ENCODE measurements around the gene GATAD2A. TPM values are rescaled to one million over a fixed set of nuclear protein-coding genes. Genes with fewer than 3 reads are reported as not detected.

Gene GATAD2A
- total RNA-seq, 1 donor from 2014 or later = 163 TPM

DNA sequence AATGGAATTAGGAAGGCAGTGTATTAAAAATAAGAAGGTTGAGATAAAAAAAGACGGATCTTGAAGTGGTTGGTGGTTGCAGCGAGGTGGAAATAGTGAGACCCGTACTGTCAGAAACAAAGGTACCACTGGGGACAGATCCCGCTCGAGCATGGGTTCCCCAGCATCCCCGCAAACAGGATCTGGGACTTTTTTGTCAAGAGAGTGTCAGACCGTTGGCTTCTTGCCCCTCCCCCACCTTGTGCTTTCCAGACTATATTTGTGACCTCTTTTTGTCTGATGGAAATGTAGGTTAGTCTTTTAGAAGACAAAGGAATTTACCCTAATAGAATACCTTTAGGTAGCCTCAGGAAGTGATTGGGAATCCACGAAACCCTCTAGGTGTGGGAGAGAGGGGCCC is 4.2 kb downstream of the GATAD2A start:
- Mint-ChIP-seq H3K9me3 (ENCODE audit: unreplicated experiment) (no peaks in the 10 kb centered on the region), H3K27ac (ENCODE audit: unreplicated experiment) (no peak overlapping the region), H3K27me3 (ENCODE audit: low read depth, unreplicated experiment) (no peaks in the 10 kb centered on the region), H3K36me3 (ENCODE audit: low read depth, unreplicated experiment) (peaks cover 4% of the 10 kb centered on the region), H3K4me1 (ENCODE audit: low read depth, unreplicated experiment) (peaks cover 44% of the 10 kb centered on the region), H3K4me3 (ENCODE audit: unreplicated experiment) (no peak overlapping the region)
- H2AFZ ChIP-seq (ENCODE audit: low read depth, low read length) = no peak overlapping the region
- no peak overlapping the region for H3K4me3 ChIP-seq (ENCODE audit: insufficient read depth, low read depth, low read length)
- no peak overlapping the region for H3K4me2 ChIP-seq (ENCODE audit: low read length)
- H3K79me2 ChIP-seq (ENCODE audit: insufficient read depth, low read length) = peaks cover 86% of the 10 kb centered on the region
- no peaks in the 10 kb centered on the region for H3K36me3 ChIP-seq (ENCODE audit: insufficient read depth, low read length)
- DNase-seq (ENCODE audit: low read depth) (no peak), FAIRE-seq (no peak)
- no peak overlapping the region for H3K27ac ChIP-seq (ENCODE audit: low read depth, low read length)
- peaks cover 79% of the 10 kb centered on the region for H4K20me1 ChIP-seq (ENCODE audit: insufficient read depth, low read length)
- H3K9ac ChIP-seq (ENCODE audit: low read length) = peak overlapping the region; percentile 10
- H3K27me3 ChIP-seq (ENCODE audit: insufficient read depth, low read length) = no peaks in the 10 kb centered on the region
- no peaks in the 10 kb centered on the region for H3K9me3 ChIP-seq (ENCODE audit: insufficient read depth, low read depth, low read length)
- H3K4me1 ChIP-seq (ENCODE audit: insufficient read depth, low read length) = peaks cover 18% of the 10 kb centered on the region
- TF ChIP-seq, protein P1, sequence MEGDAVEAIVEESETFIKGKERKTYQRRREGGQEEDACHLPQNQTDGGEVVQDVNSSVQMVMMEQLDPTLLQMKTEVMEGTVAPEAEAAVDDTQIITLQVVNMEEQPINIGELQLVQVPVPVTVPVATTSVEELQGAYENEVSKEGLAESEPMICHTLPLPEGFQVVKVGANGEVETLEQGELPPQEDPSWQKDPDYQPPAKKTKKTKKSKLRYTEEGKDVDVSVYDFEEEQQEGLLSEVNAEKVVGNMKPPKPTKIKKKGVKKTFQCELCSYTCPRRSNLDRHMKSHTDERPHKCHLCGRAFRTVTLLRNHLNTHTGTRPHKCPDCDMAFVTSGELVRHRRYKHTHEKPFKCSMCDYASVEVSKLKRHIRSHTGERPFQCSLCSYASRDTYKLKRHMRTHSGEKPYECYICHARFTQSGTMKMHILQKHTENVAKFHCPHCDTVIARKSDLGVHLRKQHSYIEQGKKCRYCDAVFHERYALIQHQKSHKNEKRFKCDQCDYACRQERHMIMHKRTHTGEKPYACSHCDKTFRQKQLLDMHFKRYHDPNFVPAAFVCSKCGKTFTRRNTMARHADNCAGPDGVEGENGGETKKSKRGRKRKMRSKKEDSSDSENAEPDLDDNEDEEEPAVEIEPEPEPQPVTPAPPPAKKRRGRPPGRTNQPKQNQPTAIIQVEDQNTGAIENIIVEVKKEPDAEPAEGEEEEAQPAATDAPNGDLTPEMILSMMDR (IDR thresholded peaks at IDR 0.05; ENCODE audit: insufficient read depth, low read depth, low read length) = no peak
- no peak for TF ChIP-seq EZH2 (IDR thresholded peaks at IDR 0.05; ENCODE audit: insufficient read depth, low read length)

DNA sequence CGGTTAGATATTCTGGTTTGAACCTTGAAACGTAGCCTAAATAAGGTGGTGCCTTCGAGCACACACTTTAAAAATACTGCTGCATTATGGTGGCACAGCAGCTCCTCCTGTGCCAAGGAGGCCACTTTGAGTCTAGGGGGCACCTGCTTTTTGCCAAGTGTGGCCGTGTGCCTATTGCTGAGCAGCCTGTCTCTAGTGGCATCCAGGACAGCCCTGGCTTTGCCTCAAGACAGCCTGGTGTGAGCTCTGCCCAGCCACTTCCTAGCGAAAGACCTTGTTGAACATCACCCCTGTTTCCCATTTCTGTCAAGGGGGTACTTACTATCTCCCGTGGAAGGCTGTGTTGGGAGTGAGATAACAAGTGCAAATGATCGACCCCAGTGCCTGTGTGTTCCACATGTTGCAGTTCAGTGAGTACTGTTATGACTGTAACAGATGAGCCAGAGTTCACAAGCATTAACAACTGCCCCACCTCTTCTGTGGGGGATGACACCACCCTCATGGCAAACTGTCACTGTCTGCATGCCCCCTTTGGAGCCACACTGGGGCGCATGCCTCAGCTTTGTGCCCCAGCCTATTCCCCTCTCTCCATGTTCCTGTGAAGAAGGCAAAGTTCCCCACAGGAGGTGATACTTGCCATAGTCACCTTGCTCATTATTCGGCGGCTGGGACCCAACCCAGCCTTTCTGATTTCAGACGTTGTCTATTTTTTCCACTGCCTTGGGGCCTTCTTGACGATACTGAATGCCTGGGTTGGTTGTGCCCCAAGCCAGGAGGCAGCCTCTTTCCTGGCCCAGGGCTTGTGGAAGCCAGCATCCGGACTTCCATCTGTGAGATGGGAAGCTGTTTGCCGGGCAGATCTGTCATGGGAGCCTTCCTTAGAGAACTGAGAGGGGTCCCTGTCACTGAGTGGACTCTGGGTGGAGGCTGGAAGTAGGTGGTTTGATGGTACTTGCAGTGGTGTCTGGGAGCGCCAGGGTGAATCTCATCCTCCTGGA is 5.4 kb downstream of the GATAD2A start:
- H4K20me1 ChIP-seq (ENCODE audit: insufficient read depth, low read length) = peaks cover 90% of the 10 kb centered on the region
- Mint-ChIP-seq H3K27me3 (ENCODE audit: low read depth, unreplicated experiment) (no peaks in the 10 kb centered on the region), H3K27ac (ENCODE audit: unreplicated experiment) (peak overlapping the region; percentile 75), H3K9me3 (ENCODE audit: unreplicated experiment) (no peaks in the 10 kb centered on the region), H3K4me3 (ENCODE audit: unreplicated experiment) (no peak overlapping the region), H3K4me1 (ENCODE audit: low read depth, unreplicated experiment) (peaks cover 40% of the 10 kb centered on the region), H3K36me3 (ENCODE audit: low read depth, unreplicated experiment) (peaks cover 5% of the 10 kb centered on the region)
- no peak overlapping the region for H3K4me2 ChIP-seq (ENCODE audit: low read length)
- no peak overlapping the region for H2AFZ ChIP-seq (ENCODE audit: low read depth, low read length)
- no peak overlapping the region for H3K4me3 ChIP-seq (ENCODE audit: insufficient read depth, low read depth, low read length)
- DNase-seq (ENCODE audit: low read depth) = no peak
- H3K27me3 ChIP-seq (ENCODE audit: insufficient read depth, low read length) = no peaks in the 10 kb centered on the region
- H3K36me3 ChIP-seq (ENCODE audit: insufficient read depth, low read length) = no peaks in the 10 kb centered on the region
- no peaks in the 10 kb centered on the region for H3K9me3 ChIP-seq (ENCODE audit: insufficient read depth, low read depth, low read length)
- TF ChIP-seq, protein P1 (IDR thresholded peaks at IDR 0.05; ENCODE audit: insufficient read depth, low read depth, low read length) = no peak
- TF ChIP-seq EZH2 (IDR thresholded peaks at IDR 0.05; ENCODE audit: insufficient read depth, low read length) = no peak
- peaks cover 13% of the 10 kb centered on the region for H3K4me1 ChIP-seq (ENCODE audit: insufficient read depth, low read length)
- no peak overlapping the region for H3K9ac ChIP-seq (ENCODE audit: low read length)
- no peak overlapping the region for H3K27ac ChIP-seq (ENCODE audit: low read depth, low read length)
- FAIRE-seq = no peak
- peaks cover 98% of the 10 kb centered on the region for H3K79me2 ChIP-seq (ENCODE audit: insufficient read depth, low read length)

DNA sequence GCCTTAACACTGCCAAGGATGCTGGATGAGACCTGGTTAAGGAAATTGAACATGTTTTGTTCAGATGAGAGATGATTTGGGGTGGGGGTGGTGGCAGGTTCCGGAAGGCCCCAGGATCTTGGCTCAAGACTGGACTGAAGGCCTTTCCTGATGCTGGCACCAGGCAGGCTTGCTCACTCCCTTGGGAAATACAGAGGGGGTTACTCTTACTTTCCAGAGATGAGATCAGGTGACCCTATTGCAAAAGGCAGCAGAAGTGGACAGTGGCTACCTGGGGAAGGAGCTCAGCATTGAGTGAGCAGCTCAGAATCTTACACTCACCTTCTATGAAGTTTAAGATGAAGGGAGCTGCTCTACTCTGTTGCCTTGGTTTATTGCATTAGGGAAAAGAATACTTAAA is 10.8 kb downstream of the GATAD2A start:
- peaks cover 92% of the 10 kb centered on the region for H4K20me1 ChIP-seq (ENCODE audit: insufficient read depth, low read length)
- no peak overlapping the region for H3K4me3 Mint-ChIP-seq (ENCODE audit: unreplicated experiment)
- H3K27ac Mint-ChIP-seq (ENCODE audit: unreplicated experiment) = no peak overlapping the region
- peaks cover 6% of the 10 kb centered on the region for H3K36me3 Mint-ChIP-seq (ENCODE audit: low read depth, unreplicated experiment)
- no peaks in the 10 kb centered on the region for H3K36me3 ChIP-seq (ENCODE audit: insufficient read depth, low read length)
- no peak overlapping the region for H3K4me3 ChIP-seq (ENCODE audit: insufficient read depth, low read depth, low read length)
- no peak for TF ChIP-seq EZH2 (IDR thresholded peaks at IDR 0.05; ENCODE audit: insufficient read depth, low read length)
- TF ChIP-seq, protein P1 (IDR thresholded peaks at IDR 0.05; ENCODE audit: insufficient read depth, low read depth, low read length) = no peak
- no peak for DNase-seq (ENCODE audit: low read depth)
- no peak overlapping the region for H3K4me2 ChIP-seq (ENCODE audit: low read length)
- no peaks in the 10 kb centered on the region for H3K27me3 ChIP-seq (ENCODE audit: insufficient read depth, low read length)
- H2AFZ ChIP-seq (ENCODE audit: low read depth, low read length) = no peak overlapping the region
- no peaks in the 10 kb centered on the region for H3K9me3 ChIP-seq (ENCODE audit: insufficient read depth, low read depth, low read length)
- H3K9me3 Mint-ChIP-seq (ENCODE audit: unreplicated experiment) = no peaks in the 10 kb centered on the region
- peaks cover 19% of the 10 kb centered on the region for H3K4me1 Mint-ChIP-seq (ENCODE audit: low read depth, unreplicated experiment)
- H3K9ac ChIP-seq (ENCODE audit: low read length) = no peak overlapping the region
- no peaks in the 10 kb centered on the region for H3K27me3 Mint-ChIP-seq (ENCODE audit: low read depth, unreplicated experiment)
- H3K27ac ChIP-seq (ENCODE audit: low read depth, low read length) = no peak overlapping the region
- FAIRE-seq = no peak
- H3K79me2 ChIP-seq (ENCODE audit: insufficient read depth, low read length) = peaks cover 100% of the 10 kb centered on the region
- H3K4me1 ChIP-seq (ENCODE audit: insufficient read depth, low read length) = peaks cover 5% of the 10 kb centered on the region

Data from astrocyte (in vitro differentiated cells and primary cell).